ENCODE results near the gene AOC1. TPM values are rescaled to one million over a fixed set of nuclear protein-coding genes. Genes with fewer than 3 reads are reported as not detected.

The AOC1 gene
- total and polyA plus RNA-seq, 2 of the 13 experiments (the other 11 are each of a cell fraction or from before 2014, with no cell fraction given): not detected

- ChIA-PET POLR2A (no interaction called here), CTCF (ENCODE audit: low intra/inter-chr PET ratio, low total read pairs) (no interaction called here)
- Histone ChIP-seq H3K36me3 (replicated peaks in 1 of 2; ENCODE audit: control insufficient read depth in 1 of 2, insufficient read depth in 2 of 2, low read length in 2 of 2) (no peaks in the 10 kb centered on the region), H3K9ac (ENCODE audit: insufficient read depth, low read depth, low read length) (no peak overlapping the region), H3K4me2 (ENCODE audit: low read depth, low read length) (no peak overlapping the region), H3K79me2 (ENCODE audit: insufficient read depth, low read length) (no peaks in the 10 kb centered on the region), H2AFZ (ENCODE audit: low read length) (no peak overlapping the region), H4K20me1 (ENCODE audit: insufficient read depth, low read length) (no peaks in the 10 kb centered on the region), H3K4me1 (ENCODE audit: insufficient read depth, low read length) (no peaks in the 10 kb centered on the region), H3K27me3 (ENCODE audit: control insufficient read depth in 1 of 2, insufficient read depth in 2 of 2, low read length in 2 of 2) (peaks cover 0 to 3% of the 10 kb centered on the region in 2 experiments; a peak in 1 of 5 replicates), H3K4me3 (replicated peaks in 1 of 3; ENCODE audit: insufficient read depth in 1 of 3, low read depth in 2 of 3, low read length in 3 of 3) (no peak overlapping the region), H3K9me3 (ENCODE audit: low read length) (no peaks in the 10 kb centered on the region), H3K27ac (ENCODE audit: extremely low read length, insufficient read depth, low read length) (no peak overlapping the region)
- intact Hi-C loops (cut with micrococcal nuclease; ENCODE audit: unreplicated experiment): no loop called here
- DNase-seq (ENCODE audit: low spot score) (no peak), ATAC-seq (no peak), FAIRE-seq (no peak)
- TF ChIP-seq ZBTB33 (CRISPR knock-in tag; IDR thresholded peaks at IDR 0.05) (no peak), ZNF263 (CRISPR knock-in tag; IDR thresholded peaks at IDR 0.05) (no peak), SMAD3 (CRISPR knock-in tag; IDR thresholded peaks at IDR 0.05) (no peak), ZFP36L1 (CRISPR knock-in tag; IDR thresholded peaks at IDR 0.05) (no peak), ZNF280B (CRISPR knock-in tag; IDR thresholded peaks at IDR 0.05; ENCODE audit: borderline replicate concordance) (no peak), ZNF574 (CRISPR knock-in tag; IDR thresholded peaks at IDR 0.05) (no peak), ZNF292 (CRISPR knock-in tag; IDR thresholded peaks at IDR 0.05; ENCODE audit: borderline replicate concordance, low read depth) (no peak)
- WGBS (ENCODE audit: low lambda C conversion rate): 3% methylated on average over 1 of the region's 1 CpG
- BruUV-seq (replicated peaks): no TSS peak
- in situ Hi-C loops (cut with HindIII; ENCODE audit: extremely low pct_ligation_motif_present, low pct_unique_long_range_greater_than_20kb): no loop called here
Observed at GRCh38 chr7:150835019-150835418, 17.3 kb upstream of the AOC1 start.

Data from HepG2 (cell line).